Cardiac muscle cell (in vitro differentiated cells and primary cell): Measurements from ENCODE around the gene RAP1GAP. TPM values are rescaled to one million over a fixed set of nuclear protein-coding genes. Genes with fewer than 3 reads are reported as not detected.
A peak's percentile ranks its signal among the peaks of the same experiment; 100 is the strongest.

Source experiments
- DNase-seq, 2 donors: peaks; one replicate each; pipeline versions ENCODE4 v3.0.0 to v3.0.0-alpha.2; 2010 to 2017; ENCODE audit warnings: low read depth in 1 of 2, low spot score in 1 of 2
- H3K27ac ChIP-seq: fragments of 200-600 bp; sonication (generic); 2 replicates; pipeline ENCODE4 v1.5.1; 2016
- H3K27me3 ChIP-seq: fragments of 200-600 bp; sonication (generic); 2 replicates; pipeline ENCODE4 v1.6.0; 2016; ENCODE audit warnings: control low read depth
- H3K36me3 ChIP-seq: fragments of 200-600 bp; sonication (generic); 2 replicates; pipeline ENCODE4 v1.5.1; 2016; ENCODE audit warnings: control low read depth
- H3K4me1 ChIP-seq: fragments of 200-600 bp; sonication (generic); 2 replicates; pipeline ENCODE4 v1.8.1; 2017; ENCODE audit warnings: low read depth, mild to moderate bottlenecking, mixed run types
- H3K4me3 ChIP-seq: fragments of 200-600 bp; sonication (generic); 2 replicates; pipeline ENCODE4 v1.5.1; 2016; ENCODE audit warnings: mild to moderate bottlenecking
- H3K9me3 ChIP-seq: fragments of 200-600 bp; sonication (generic); 2 replicates; pipeline ENCODE4 v1.5.1; 2017; ENCODE audit warnings: low read depth, mild to moderate bottlenecking, control low read depth
- polyA plus RNA-seq: library from polyadenylated mRNA; unstranded; fragments of >200 nt; fragmentation: Nextera tagmentation; extraction: Ambion mirVana; gene quantifications from 2 replicates; pipeline ENCODE4 v1.2.1, GENCODE V29; 2016
- total RNA-seq: library from RNA; depleted of rRNA; stranded (reverse); fragments of >200 nt; gene quantifications from 2 replicates; pipeline ENCODE4 v1.2.3, GENCODE V29; 2016
- TF ChIP-seq, protein P1 (sequence below): IDR thresholded peaks from 2 replicates; pipeline ENCODE4 v1.5.1; 2012; ENCODE audit warnings: low read depth, mild to moderate bottlenecking, low read length

Gene RAP1GAP
- total and polyA plus RNA-seq, 2 experiments from 2014 or later: 5.8 to 7.4 TPM

- no peaks in the 10 kb centered on the region for H3K36me3 ChIP-seq
- TF ChIP-seq, protein P1, sequence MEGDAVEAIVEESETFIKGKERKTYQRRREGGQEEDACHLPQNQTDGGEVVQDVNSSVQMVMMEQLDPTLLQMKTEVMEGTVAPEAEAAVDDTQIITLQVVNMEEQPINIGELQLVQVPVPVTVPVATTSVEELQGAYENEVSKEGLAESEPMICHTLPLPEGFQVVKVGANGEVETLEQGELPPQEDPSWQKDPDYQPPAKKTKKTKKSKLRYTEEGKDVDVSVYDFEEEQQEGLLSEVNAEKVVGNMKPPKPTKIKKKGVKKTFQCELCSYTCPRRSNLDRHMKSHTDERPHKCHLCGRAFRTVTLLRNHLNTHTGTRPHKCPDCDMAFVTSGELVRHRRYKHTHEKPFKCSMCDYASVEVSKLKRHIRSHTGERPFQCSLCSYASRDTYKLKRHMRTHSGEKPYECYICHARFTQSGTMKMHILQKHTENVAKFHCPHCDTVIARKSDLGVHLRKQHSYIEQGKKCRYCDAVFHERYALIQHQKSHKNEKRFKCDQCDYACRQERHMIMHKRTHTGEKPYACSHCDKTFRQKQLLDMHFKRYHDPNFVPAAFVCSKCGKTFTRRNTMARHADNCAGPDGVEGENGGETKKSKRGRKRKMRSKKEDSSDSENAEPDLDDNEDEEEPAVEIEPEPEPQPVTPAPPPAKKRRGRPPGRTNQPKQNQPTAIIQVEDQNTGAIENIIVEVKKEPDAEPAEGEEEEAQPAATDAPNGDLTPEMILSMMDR: peak; percentile 84
- H3K27ac ChIP-seq: no peak overlapping the region
- no peaks in the 10 kb centered on the region for H3K27me3 ChIP-seq
- H3K4me1 ChIP-seq: no peaks in the 10 kb centered on the region
- no peaks in the 10 kb centered on the region for H3K9me3 ChIP-seq
- peak; percentile 39 to 62 for DNase-seq
- H3K4me3 ChIP-seq: no peak overlapping the region
Observed at GRCh38 chr1:21594935-21595897, 73.9 kb downstream of the RAP1GAP start.

GRCh38 chr1:21594501-21594900 lies 74.7 kb downstream of the RAP1GAP start:
- no peaks in the 10 kb centered on the region for H3K9me3 ChIP-seq
- DNase-seq: peak in 1 of 2 donors; percentile 21
- H3K4me3 ChIP-seq: no peak overlapping the region
- H3K27me3 ChIP-seq: no peaks in the 10 kb centered on the region
- no peaks in the 10 kb centered on the region for H3K4me1 ChIP-seq
- no peak overlapping the region for H3K27ac ChIP-seq
- no peaks in the 10 kb centered on the region for H3K36me3 ChIP-seq
- TF ChIP-seq, protein P1: no peak

GRCh38 chr1:21593231-21593630 lies 75.9 kb downstream of the RAP1GAP start:
- Histone ChIP-seq H3K4me1 (no peaks in the 10 kb centered on the region), H3K9me3 (no peaks in the 10 kb centered on the region), H3K36me3 (no peaks in the 10 kb centered on the region), H3K27me3 (no peaks in the 10 kb centered on the region), H3K4me3 (no peak overlapping the region), H3K27ac (no peak overlapping the region)
- TF ChIP-seq, protein P1: no peak
- DNase-seq: no peak

DNA sequence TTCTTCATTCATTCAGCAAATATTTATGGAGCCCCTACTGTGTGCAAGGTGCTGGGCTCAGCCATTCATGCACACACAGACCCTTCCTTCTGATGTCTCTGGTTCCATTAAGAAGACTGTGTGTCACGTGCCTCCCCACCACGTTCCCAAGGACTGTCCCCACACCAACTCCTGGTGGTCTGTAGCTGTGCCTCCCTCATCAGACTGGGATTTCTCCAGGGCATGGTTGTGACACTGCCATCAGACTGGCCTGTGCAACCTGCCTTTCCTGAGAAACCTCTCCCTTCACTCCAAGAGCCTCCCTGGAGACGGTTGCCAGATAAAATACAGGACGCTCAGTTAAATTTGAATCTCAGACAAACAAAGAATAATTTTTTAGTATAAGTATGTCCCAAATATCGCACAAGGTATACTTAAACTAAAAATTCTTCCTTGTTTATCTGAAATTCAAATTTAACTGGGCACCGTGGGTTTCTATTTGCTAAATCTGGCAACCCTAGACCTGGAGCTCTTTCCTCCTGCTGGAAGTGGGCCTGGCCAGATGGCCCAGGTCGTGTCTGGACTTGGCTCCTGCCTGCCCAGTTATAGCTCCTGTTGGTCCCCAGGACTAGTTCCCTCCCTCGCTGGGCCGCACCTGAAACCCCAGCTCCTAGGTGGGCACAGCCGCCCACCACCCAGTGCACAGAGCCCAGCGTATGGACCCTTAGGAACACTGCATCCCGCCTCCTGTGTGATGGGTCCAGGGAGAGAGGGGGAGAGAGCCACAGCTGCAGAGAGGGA lies 76.9 kb downstream of the RAP1GAP start:
- H3K4me1 ChIP-seq: no peaks in the 10 kb centered on the region
- H3K4me3 ChIP-seq: no peak overlapping the region
- H3K27ac ChIP-seq: no peak overlapping the region
- H3K36me3 ChIP-seq: no peaks in the 10 kb centered on the region
- no peaks in the 10 kb centered on the region for H3K27me3 ChIP-seq
- TF ChIP-seq, protein P1: no peak
- DNase-seq: no peak
- H3K9me3 ChIP-seq: no peaks in the 10 kb centered on the region

- Histone ChIP-seq H3K36me3 (no peaks in the 10 kb centered on the region), H3K4me1 (no peaks in the 10 kb centered on the region), H3K4me3 (no peak overlapping the region), H3K27me3 (no peaks in the 10 kb centered on the region), H3K27ac (no peak overlapping the region), H3K9me3 (no peaks in the 10 kb centered on the region)
- no peak for DNase-seq
- TF ChIP-seq, protein P1: no peak
Observed at GRCh38 chr1:21590934-21591333, 78.2 kb downstream of the RAP1GAP start.
